NCI-H446 treated with DMSO at 0.1 percent for 48 hours (cell line): ENCODE results near the gene H19.

Source experiments
- DNase-seq: peaks from one replicate; lab custom pipeline; 2025; lab: John Stamatoyannopoulos, UW

The H19 gene

DNA sequence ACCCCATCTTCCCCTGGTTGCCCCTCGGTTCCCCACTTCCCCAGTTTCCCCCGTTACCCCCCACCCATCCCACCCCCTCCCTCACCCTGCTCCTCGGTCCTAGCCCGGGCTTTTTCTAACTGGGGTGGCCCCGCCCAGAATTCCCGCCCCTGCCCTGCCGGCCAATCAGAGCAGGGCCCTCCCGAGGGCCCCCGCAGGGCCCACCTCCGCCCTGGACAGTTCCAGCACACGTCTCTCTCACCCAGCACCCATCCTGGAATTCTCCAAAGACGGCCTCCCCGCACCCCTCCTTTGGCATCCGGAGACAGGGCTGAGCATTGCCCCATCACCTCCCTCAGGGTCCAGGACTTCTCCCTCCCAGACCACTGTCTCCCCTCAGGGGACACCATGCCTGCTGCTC, at the start of gene H19:
Gene H19 (minus strand): TSS at position 88 of the 400 bp plus-strand sequence.
- no peak for DNase-seq

DNA sequence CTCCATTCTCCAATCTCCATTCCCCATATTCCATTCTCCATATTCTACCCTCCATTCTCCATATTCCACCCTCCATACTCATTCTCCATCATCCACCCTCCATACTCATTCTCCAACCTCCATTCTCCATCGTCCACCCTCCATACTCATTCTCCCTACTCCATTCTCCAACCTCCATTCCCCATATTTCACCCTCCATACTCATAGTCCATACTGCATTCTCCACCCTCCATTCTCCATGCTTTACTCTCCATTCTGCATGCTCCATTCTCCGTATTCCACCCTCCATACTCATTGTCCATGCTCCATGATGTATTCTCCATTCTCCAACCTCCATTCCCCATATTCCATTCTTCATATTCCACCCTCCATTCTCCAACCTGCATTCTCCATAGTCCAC, 44.3 kb upstream of the H19 start:
- DNase-seq: no peak

DNA sequence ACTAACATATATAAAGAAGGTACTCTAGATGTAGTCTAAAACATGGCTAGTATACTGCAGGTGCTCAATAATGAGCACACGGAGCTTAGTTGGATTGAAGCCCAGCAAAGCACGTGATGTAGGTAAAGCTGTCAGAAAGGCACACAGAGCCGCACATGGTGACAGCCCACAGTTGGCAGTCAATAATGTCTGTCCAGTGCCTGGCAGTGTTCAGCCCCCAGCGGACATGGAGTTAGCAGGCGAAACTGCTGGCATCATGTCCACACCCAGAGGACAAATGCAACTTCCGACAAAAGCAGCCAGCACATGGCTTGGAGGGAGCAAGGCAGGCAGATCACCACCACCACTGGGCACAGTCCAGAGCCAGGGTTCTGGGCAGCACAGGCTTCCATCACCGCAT, 43.5 kb upstream of the H19 start:
- no peak for DNase-seq

DNA sequence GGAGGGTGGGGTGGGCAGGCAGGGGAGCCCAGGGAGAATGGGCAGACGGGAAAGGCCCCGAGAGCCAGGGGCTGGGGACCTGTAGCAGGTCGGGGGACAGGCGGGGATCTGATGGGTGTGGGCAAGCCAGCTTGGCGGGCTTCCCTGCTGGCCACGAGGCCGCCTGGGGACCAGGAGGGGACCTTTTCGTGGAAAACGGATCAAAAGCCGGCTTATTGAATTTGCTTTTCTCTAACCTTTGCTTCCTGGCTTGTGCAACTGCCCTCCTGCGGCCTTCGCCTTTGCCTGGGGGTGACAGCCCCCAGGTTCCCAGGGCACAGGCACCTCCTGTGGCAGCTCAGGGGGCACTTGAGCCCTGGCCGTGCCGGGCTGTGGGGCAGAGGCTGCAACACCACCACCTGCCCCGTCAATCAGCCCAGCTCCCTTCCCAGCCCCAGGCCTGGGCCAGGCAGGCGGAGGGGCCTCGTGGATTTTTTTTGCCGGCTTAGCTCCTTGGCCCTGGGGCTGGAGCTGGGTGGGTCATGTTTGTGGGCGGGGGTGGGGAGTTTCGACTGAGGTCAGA, 41.6 kb upstream of the H19 start:
- no peak for DNase-seq

DNA sequence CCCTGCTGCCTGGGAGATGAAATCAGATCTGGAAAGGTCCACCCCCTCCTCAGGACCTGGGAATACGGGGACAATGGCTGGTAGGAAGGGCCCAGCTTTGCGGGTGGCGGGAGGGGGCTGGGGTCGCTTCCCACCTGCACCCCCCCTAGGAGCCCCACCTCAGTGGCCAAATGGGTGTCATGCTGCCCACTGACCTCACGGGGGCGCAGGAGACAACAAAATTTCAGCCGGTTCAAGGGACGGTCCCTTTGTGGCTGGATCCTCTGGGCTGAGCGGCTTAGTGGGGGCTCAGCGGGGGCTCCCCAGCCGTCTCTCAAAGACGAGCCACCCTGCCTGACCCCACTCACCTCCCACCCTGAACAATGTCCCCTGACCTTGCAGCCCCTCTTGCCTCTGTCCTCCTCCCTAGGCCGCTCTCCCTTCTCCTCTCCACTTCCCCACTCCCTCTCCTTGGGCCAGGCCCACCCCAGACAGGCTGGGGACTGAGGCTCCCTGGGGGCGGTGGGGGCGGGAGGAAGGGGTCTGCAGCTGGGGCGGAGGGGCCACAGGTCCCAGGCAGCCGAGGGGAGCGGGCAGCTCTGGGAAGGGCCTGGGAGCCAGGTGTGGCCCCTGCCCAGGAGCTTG, 39.3 kb upstream of the H19 start:
- no peak for DNase-seq

DNA sequence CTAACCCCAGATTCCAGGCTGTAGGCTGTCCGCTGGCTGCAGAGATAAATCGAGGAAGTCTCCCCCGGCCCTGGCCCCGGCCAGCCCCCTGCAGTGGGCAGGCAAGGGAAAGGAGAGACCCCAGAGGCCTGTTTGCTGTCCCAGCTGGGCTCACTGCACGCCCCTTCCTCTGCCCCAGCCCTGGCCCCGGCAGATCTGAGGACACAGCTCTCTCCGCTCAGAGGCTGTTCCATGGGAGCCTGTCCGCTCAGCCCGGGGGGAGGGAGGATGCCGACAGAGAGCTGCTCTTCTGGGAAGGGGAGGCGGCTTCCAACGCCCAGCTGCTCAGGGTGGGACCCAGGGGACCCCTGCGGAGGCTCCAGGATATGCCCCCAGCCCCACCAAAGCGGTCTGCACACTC, 37.7 kb upstream of the H19 start:
- DNase-seq: no peak

DNA sequence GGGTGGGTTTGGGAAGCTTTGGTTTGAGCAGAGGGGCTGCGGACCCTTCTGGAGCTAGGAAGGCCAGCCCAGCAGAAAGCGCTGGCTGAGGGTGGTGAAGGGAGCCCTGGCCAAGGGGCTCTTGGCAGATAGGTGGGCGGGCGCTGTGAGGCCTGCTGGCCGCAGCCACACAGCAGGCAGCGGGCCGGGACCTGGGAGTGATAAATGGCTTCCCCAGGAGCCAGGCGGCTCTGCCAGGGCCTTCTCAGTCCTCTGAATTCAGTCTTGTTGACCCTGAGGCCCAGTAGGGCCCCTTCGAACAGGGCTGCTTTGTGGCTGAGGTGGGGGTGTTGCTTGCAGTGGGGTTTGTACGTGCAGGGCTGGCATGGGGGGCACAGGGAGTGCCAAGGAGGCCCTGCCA, 33.4 kb upstream of the H19 start:
- no peak for DNase-seq

DNA sequence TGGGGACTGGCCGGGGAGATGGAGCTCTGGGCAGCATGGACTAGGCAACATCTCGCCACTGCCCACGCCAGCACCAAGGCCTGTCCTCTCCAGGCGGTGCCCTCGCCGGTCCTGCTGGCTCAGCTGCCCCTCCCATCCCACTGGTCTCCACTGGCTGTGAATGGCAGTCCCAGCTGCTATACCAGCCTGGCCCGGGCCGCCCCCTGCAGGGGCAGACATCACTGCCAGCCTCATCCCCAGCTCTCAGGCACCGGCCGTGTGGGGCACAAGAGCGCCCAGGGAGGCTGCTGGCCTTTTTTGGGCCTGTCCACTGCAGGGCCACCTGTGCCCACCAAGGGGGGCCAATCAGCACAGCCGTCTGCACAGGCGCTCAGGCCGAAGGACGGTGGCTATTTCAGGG, 30.1 kb upstream of the H19 start:
- DNase-seq: no peak

DNA sequence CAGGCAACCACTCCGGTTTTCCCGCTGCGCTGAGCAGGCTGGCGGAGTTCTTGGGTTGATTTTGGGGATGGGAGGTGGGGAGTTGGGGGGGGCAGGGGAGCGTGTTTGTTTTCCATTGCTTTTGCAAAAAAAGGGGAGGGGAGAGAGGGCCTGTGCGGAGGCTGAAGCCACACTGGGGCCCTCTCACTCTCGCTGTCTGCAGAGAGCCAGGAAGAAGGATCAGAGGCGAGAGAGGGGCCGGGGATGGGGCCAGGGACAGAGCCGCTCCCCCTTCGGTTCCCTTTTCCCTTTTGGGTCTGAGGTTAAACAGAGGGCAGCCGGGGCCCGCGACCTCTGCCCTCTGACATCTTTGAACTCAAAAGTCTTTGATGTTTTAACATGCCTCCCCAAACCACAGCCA, 17.4 kb upstream of the H19 start:
- no peak for DNase-seq

DNA sequence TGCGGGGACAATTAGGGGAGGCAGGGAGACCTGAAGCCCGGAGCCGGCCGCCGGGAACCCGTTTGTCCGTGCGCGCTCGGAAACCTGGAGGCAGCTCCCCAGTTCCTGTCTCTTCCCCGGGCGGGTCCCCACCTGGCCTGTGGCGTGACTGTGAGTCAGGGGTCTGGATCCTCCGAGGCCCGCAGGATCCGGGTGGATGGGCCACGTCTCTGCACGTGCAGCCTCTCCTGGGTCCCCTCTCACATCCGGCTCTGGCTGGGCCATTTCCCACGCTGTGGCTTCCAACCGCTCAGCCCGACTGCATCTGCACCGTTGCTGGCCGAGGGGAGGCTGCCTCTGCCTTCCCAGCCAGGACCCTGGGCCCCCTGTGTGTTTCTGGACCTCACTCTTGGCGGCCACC, 14.8 kb upstream of the H19 start:
- no peak for DNase-seq

DNA sequence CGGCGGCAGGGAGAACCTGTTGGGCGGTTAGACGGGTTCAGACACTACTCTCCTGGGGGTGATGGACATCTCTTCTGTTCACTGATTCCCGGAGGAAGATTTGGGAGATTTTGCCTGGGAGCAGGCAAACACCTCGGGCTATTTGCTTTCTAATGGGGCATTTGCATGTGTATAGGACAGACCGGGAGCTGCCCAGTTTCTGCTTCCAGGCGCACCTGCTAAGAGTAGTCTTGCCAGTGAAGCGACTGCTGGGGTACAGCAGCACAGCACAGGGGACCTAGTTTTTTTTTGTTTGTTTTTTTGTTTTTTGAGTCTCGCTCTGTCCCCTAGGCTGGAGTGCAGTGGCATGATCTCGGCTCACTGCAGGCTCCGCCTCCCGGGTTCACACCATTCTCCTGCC, 6.8 kb upstream of the H19 start:
- DNase-seq: no peak

DNA sequence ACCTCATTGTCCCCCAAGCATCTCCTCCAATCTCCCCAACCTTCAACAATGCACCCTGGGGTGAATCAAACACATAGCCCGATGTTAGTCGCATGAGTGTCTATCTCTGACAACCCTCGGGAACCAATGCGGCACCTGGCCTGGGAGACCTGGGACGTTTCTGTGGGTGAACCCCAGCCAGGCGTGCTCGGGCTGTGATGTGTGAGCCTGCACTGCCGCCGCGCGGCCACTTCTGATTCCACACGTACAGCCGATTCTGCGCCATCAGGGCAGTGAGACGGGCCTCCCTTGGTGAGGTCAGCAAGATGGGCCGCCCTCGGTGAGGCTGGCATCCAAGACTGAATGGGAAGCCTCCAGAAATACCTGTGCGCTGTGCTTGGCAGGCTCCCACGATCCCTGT, 5.2 kb upstream of the H19 start:
- DNase-seq: no peak

DNA sequence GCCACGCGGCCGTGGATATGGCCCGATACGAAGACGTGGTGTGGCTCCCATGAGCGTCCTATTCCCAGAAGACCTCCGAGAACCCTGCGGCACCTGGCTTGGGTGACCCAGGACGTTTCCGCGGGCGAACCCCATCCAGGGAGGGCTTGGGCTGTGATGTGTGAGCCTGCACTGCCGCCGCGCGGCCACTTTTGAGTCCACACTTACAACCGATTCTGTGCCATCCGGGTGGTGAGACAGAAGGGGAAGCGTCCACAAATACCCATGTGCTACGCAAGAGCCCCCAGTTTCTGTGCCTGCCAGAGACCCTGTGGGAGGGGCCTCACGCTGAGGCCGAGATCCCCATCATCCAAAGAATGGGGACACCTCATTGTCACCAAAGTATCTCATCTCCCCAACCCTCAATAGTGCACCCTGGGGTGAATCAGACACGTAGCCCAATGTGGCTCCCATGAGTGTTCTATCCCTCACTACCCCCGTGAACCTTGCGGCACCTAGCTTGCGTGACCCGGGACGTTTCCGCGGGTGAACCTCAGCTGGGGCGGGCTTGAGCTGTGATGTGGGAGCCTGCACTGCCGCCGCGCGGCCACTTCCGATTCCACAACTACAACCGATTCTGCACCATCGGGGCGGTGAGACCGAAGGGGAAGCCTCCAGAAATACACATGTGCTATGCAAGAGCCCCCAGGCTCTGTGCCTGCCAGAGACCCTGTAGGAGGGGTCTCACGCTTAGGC, 4.6 kb upstream of the H19 start:
- DNase-seq: no peak

DNA sequence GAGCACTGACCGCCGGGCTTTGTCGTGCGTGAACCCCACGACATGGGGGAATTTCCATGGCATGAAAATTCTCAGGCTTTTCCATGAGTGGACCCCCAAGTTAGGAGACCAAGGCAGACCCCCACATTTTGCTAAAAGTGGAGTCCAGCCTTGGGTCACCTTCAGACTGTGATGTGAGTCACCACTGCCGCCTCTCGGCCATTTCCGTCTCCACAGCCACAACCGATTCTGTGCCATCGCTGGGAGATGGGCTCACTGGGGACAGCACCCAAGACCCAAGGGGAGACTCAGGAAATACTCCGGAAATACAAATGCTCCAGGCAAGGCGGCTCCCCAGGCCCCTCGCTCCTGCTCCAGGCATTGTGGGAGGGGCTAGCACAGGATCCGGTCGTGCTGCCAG, 1.2 kb upstream of the H19 start:
- DNase-seq: no peak

DNA sequence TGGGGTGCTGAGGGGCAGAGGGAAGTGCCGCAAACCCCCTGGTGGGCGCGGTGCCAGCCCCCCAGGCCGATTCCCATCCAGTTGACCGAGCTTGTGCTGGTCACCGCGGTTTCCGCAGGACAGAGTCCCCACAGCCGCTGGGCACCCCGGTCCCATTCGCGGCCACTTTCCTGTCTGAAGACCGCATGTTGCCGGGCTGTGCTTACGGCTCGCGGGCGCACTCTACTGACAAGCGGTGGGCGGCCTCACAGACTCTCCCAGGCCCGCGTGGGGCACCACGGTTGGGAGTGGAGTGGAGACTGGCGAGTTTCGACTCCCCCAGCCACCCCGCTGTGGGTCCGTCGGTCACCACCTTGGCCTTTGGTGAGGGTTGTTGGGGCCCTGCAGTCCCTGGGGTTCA, 648 bp upstream of the H19 start:
- DNase-seq: no peak

DNA sequence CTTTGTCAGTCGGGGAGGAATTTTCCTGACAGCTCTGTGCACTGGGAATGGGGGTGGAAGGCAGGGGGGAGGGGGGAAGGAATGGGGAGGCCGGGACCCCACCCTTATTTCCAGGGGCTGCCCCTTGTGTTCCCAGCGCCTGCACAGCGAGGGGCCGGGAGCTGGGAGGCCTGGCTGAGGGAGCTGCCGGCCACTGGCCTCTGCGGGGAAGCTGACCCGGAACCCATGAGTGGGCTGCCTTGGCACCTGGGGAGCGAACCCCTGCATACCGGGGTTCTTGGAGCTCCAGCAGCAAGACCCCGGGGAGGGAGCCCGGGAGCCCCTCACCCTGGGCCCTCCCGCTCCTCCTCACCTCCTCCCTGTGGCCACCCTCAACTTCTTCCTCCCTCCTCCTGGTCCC, 3.5 kb downstream of the H19 start:
- no peak for DNase-seq

DNA sequence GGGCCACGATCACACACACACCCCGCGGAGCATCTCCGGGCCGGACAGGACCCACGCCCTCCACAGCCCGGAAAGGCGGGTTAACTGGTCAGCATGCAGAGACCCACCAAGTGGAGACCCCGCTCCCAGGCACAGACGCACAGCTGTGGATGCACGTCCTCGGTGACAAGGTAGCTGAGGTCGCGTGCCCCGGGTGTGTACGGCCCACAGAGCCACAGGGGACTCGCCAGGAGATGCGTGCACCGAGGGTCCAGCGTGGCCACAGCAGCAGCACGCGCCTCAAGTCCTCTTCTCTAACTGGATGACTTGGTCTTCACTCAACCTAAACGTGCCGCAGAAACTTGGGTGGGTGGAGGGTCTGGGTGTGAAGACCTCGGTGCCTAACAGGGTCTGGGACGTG, 5.5 kb downstream of the H19 start:
- DNase-seq: no peak

DNA sequence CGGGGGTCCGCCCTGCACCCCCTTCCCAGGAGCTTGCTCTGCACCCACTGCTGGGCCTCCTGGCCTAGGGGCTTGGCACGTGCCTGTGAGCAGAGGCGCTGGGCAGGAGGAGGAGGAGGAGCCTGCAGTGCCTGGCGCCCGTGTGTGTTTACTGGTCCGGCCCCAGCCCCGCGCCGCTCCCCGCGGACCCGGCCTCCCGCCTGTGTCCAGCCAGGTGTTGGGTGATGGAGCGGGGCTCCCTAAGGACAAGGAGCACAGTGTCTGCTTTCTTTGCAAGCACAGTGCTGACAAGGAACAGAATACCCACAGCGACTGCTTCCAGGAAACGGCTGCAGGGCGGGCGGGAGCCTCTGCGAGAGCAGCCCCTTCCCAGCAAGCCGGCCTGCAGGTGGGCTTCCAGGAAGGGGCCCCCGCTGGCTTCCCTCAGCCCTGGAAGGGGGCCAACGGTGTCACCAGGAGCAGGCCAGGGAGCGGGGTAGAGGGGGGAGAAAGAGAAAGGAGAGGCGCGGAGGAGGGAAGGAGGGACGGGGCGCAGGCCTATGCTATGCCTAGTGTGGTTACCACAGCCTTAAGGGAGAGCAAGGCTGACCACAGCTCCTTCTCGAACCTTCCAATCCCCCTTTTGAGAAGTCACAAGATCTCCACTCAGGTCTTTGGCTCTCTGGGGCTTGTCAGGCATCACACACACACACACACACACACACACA, 6.6 kb downstream of the H19 start:
- DNase-seq: no peak

DNA sequence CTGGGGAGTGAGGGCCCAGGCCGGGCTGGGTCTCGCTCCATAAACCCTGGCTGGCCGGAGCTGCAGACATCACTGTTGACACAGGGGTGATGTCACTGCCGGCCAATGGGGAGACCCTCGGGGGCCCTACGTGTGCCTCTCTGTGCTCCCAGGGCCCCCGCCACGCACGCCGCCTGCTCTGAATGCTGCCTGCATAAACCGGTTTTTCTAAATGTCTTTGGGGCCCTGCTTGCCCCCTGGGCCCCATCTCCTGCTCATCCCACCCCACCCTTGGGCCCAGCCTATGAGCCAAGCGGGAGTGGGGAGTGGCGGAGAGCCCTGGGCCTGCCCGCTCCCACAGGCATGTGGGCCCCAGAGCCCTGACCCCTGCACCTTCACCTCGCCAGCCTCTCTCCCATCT, 7.7 kb downstream of the H19 start:
- DNase-seq: no peak

DNA sequence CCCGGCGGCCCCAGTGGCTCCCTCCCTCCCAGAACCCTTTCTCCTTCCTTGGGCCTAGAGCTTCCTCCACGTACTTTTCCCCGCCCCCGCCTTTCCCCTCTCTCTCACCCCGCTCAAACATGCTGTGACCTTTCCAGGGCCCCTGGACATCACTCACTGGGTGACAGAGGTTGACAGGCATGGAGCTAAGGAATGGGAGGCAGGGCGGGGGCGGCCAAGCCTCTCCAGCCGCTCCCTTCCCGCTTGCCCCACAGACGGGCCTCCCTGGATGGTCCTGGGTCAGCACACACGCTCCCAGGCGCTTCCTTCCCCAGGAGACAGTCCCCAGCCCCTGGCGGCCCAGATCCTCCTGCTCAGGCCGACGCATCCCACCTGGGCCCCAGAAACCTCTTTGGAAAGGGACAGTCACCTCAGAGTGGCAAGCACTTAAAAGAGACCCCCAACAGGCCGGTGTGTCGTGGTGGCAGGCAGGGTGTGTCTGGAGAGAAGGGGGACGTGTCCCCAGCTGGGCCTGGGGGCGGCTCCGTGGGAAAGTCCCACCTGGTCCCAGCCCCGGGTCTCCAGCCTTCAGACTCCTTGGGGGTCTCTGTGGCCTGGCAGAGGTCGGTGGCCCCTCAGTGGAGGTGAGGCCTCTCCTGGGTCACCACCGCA, 8.8 kb downstream of the H19 start:
- no peak for DNase-seq

DNA sequence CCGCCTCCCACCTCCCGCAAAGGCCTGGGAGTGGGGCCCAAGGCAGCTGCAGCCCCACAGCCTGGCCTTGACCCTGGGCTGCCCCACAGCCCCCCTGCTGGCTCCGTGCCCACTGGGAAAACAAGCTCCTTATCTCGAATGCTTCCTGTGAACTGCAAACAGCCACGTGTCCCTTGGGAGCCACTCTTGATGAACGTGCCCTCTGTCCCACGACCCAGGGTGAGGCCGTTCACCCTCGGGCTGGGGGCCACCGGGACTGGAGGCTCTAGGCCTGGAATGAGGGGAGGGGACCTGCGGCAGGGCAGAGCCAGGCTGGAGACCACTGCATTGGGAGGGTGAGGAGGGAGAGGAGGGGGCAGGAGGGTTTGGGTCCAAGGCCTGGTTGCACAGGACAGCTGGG, 9.5 kb downstream of the H19 start:
- no peak for DNase-seq

DNA sequence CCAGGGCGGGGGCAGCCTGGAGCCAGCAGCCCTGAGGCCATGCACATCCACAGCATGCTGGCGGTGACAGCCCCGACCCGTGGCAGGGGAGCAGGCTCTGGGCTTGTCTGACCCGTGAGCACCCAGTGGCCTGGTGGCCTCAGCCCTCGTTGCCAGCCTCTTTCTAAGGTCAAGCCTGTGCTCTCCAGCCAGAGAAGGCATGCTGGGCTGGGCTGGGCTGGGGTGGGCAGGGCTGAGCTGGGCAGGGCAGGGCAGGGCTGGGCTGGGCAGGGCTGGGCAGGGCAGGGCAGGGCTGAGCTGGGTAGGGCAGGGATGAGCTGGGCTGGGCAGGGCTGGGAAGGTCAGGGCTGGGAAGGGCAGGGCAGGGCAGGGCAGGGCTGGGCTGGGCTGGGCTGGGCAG, 10.6 kb downstream of the H19 start:
- DNase-seq: no peak

DNA sequence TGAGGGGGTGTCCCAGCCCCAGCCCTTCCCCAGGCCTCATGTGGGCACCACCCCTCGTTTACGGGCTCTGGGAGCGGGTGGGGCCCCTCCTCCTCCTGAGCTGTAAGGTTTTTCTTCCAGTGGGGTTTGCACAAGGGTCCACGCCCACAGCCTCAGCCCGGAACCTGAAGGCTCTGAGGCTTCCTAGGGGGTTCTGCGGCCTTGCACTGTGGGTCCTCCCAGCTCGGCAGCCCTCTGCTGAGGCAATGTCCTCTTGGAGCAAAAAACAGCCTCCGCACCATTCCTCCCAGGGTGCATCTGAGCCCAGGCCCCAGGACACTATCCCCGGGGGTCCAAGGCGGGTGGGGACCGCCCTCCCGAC, 14.1 kb downstream of the H19 start:
- no peak for DNase-seq
